ENCODE data around the gene SEC61G.

Gene SEC61G

DNA sequence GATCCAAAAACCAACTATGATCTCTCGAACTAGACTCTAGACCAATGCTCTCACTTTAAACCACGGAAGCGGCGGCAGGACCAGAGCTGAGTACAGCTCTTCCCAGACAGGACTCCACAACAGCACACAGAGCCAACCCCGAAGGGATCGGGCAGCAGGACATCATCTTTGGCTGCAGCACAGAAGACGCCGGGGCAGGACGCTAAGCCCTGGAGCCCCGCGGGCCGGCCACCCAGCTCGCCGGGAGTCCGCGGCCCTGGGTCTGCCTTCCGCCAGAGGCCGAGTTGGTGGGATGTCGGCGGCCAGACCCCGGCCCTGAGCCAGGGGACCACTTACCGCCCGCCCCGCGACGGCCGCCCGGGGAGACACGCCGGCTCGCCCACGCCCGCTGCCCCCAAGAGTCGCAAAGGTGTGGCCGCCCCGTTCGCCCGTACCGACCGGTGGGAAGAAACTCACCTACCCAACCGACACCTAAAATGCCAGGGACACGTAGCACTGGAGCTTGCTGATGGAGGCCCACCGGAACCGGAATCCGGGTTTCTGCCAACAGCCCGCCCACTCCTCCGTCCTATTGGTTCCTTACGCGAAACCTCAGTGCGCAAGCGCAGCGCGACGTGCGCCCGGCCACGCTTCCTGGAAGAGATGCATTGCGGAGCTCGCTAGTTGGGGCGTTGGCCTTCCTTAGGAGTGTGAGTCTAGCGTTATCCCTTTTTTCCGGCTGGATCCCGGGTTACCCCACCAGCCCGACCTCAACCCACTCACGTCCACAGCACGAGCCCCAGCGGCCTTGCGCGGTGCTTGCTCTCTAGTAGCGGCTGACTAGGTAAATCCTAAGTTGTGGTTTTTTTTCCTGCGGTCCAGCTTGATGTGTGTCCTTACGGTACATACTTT, at the start of gene SEC61G:
TSS of gene SEC61G (minus strand) at position 510 of the 891 bp plus-strand sequence. CDS start 1,623 bp downstream, outside the sequence.
- peak; percentile 99 for DNase-seq (ENCODE audit: low spot score)

DNA sequence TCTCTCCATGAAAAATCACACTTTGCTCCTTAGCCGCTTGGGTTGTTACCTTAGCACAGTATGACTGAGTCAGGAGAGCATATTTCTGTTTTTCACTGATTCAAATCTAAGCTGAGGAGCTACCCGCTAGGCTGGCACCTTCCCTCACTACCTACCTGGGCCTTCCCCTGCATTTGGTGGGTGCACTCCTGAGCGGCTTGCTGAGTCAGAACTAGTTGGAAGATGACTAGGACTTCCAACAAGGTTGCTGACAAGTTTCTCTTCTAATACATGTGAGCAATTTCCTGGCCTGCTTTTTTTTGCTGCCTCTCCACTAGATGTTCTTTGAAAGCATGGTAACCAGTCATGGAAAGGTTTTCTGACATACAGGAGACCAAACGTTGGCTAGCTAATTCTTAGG, 43.8 kb upstream of the SEC61G start:
- no peak for DNase-seq (ENCODE audit: low spot score)

DNA sequence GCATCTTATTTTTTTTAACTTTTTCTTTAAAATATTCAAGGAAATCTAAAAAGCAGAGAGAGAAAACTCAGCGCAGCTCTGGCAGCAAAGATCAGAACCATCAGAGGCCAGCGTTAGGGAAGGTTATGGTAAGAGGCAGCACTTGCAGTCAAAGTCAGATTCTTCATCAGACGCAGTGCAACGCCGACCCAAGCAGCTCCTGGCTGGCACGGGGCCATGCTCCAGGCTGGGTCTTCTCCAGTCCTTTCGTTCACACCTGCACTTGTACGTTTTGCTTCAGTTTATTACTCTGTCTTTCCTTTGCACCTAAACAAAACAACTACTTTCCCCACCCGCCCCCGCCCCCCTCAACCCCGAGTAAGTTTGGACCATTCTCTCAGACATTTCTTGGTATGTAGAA, 43.1 kb upstream of the SEC61G start:
- no peak for DNase-seq (ENCODE audit: low spot score)

DNA sequence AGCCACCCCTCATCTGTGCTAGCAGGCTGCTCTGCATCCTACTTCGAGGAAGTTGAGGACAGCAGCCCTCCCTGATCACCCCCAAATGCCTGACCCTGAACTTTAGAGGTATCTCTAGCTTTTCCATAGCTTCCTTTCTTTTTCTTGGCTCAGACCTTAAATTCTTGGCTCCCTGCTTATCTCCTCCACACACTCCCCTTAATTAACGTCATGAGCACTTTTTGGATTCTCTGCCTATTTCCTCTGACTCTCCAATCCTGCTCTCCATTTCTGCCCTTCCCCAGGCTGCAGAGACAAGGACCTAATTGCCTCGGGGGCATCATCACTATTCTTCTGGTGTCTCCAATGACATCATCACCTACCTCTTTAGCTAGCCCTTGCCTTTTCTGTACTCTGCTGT, 40.8 kb upstream of the SEC61G start:
- DNase-seq (ENCODE audit: low spot score): no peak

DNA sequence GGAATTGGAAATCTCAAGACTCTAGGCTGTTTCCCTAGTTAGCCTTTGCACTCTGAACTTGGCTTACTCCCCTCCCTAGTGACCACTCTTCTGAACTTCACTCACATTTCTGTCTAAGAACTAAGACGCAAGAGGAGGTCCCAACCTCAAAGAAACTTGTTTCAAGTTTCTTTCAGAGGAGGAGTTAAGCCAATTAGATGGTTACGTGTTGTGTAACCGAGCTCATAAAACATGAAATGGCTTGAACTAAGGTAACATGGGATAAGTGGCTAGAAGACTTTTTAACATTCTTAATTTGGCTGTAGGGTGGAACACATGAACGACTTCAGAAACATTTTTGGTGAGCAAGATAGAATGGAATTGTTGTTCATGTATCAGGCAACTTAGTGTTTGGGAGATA, 39.5 kb upstream of the SEC61G start:
- no peak for DNase-seq (ENCODE audit: low spot score)

DNA sequence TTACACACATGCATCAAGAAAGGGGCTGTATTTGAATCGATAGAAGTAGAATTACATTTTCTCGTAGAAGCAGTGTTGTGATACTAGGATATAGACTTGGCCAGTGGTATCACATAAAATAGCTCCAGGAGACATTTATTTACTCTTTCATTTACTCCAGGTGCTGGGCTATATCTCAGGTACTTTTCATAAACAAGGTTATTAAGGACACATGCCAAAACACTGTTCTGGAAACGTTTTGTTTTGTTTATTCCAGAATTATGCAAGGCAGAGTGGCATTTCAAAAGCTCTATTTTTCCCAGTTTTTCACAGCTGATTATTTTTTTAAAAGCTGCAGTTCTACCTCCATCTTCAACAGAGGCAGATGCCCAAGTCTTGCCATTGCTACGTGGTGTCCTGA, 37.8 kb upstream of the SEC61G start:
- no peak for DNase-seq (ENCODE audit: low spot score)

DNA sequence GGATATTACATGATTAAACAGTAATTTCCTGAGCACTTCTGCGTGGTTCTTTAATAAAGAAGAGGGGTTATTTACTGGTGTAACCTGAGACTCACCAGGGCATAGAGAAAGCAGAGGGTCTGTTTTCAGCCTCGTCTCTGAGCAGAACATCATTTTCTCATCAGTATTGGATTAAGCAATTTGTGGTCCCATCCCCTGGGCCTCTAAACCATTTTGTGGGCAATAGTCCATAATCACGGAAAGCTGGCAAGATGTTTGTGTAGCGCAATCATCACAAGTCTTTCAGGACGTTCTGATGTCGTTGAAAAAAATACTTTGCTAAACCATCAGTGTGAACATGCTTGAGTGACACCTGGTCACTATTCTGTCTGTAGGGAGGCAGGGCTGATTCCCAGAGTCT, 37.1 kb upstream of the SEC61G start:
- no peak for DNase-seq (ENCODE audit: low spot score)

DNA sequence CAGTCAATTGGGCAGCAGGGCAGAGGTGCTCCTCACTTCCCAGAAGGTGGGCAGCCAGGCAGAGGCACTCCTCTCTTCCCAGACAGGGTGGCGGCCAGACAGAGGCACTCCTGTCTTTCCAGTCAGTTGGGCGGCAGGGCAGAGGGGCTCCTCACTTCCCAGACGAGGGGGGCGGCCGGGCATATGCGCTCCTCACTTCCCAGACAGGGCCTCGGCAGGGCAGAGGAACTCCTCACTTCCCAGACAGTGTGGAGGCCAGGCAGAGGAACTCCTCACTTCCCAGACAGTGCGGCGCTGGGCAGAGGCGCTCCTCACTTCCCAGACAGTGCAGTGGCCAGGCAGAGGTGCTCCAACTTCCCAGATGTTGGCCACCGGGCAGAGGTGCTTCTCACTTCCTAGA, 33.4 kb upstream of the SEC61G start:
- DNase-seq (ENCODE audit: low spot score): no peak

DNA sequence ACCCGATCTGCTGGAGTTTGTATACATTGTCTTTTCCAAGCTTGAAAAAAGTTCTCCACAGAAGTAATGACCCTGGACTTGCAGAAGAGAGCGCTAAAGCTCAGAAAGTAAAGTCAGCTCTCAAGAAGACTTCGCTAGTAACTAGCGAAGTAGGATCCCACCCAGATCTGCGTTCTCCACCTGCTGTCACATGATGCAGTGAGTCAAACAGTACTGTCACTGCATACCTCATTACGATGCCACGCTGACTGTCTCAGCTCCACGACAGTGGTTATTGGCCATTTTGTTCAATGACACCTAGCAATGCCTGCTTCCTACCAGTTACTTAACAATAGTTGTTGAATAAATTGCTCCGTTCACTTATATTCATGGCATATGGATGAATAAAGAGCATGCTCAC, 29.7 kb upstream of the SEC61G start:
- DNase-seq (ENCODE audit: low spot score): peak; percentile 97

DNA sequence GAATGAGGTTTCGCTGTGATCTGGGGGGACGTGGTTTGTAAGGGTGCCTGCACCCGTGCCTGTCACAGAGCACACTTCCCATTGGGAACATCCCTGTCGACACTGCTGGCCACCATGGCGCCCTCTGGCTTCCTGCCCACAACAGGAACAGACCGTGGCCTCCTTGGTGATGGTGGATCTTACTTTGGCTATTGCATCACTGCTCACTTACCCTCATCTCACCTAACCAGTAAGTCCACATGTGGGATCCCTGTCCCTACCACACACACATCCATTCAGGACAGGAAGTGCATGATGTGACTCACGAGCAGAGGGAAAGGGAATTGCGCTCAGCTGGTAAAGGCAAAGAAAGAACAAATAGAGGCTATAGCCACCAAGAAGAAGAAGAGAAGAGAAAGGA, 26.2 kb upstream of the SEC61G start:
- no peak for DNase-seq (ENCODE audit: low spot score)

DNA sequence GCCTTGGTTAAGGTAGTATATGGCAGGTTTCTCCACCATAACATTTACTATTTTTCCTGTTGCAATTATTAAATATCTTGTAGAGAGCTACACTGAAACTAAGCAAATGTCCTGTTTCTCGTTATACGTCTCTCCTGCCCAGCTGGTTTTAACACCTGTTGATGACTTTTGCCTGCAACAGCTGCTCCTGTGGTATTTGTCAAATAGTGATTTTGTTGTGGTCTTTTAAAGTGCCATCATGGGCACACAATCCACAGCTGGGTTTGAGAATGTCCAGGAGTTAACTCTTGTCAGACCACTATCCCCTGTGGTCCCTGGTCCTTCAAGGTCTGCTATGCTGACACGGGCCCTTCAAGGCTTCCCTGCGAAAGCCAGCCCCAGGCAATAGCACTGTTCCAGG, 24.9 kb upstream of the SEC61G start:
- no peak for DNase-seq (ENCODE audit: low spot score)

DNA sequence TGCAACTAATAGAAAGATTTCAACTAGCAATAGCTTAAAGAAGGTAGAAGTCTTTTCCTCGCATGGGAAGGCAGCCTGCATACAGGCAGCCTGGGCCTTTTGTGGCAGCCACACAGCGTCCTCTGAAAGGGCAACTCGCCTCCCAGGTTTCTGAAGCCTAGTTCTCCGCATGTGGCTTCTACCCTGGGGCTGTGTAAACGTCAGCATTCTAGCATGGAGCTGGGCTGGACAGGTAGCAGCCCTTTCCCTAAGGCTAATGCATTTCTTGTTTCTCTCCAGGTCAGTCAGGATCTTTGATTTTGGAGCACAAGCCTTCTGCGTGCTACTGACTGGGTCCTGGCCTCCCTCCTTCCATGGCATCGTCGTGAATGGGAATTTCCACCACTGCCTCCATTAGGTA, 23.8 kb upstream of the SEC61G start:
- DNase-seq (ENCODE audit: low spot score): no peak

DNA sequence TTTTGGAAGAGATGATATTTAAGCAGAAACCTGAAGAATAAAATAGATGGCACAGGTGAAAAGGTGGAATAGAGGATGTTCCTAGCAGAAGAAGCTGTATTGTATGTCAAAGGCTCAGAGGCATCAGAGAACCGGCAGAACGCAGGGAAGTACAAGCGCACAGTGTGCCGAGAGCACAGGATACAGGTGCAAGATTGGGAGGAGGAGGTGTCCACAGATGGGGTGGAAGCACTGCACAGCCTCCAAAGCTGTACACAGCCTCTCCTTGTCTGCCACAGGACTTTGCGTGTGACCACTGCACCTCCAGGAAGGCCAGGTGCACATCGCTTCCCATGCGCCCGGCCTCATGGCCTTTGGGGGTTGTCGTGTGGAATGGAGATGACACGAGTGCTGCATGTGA, 23.3 kb upstream of the SEC61G start:
- no peak for DNase-seq (ENCODE audit: low spot score)

DNA sequence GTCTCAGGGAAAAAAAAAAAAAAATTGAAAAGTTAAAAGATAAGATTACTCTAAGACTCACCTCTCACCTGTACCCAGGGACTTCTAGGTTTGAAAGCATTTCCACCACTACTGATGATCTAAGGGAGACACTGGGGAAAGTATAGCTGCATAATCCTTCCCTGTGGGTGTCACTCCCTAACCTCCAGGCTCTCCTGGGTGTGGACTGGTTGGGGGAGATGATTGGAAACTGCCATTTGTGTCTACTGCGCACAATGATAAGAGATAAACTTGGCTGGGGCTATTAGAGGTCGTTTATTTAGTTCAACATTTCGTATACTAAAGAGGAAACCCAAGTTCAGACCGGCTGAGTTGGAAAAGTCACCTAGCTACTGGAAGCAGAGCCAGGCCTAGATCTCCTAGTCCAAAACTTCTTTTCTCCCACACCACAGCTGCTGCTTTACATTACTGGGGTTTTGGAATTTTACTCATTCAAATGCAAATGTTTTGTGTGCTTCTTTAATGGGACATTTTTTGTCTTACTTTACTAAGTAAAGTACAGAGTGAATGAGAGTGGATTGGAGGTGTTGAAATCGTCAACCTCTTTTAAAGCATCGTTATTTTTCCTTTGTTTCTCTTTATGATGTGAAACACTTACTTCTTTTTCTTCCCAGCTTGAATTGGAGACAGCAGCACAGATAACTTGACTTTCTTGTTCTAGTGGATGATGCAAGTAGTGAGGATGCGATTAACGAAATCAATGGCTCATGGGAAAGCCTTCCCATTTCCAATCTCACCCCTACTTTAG, 22.3 kb upstream of the SEC61G start:
- DNase-seq (ENCODE audit: low spot score): no peak

DNA sequence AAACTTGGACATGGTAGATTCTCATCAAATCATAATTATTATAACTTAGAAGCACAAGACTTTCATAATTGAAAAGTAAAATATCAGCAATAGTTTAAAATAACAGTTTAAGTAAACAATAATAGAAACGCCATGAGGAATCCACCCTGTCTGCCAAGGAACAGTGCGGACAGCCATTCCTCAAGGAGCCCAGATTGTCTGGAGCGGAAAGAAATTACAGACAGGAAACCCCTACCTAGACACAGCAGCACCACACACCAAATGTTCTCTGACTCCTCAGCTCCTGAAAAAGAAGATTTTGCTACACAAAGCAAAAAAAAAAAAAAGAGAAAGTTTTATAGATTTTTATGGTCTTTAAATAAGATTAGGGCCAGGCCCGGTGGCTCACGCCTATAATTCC, 21.5 kb upstream of the SEC61G start:
- no peak for DNase-seq (ENCODE audit: low spot score)

DNA sequence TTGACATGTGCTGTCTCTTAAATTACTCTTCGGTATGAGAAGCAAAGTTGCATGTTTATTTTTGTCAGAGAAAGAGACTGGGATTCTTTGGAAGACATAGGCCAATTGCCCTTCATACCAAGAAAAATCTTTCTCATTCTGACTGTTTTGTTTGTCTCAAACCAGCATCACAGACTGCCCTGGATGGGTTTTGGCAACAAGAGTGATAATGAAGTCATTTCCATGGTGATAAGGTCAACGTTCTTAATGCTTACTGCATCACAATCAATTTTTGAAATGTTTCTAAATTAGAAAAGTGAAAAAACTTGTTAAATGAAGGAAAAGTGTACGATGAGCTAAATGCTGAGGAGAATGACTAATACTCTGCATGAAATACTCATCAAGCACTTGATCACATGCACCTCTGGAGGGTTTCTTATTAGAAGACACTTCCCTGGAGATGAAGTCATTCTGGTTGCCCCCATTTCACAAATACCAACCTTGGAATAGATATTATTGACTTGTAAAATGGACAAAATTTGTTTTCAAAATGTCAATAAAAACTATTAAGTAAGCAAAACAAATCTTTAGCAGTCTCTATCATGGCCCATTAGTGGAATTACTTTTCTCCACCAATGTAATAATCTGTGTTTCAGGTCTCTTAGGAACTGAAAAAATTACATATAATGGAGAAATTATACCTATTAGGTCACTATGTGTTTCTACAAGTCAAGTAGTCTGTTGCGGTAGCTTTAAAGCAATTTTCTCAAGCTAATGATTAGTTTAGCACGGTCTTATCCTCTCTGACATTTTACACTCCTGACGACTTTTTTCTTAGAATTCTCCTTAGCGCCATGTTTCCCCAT, 19.9 kb upstream of the SEC61G start:
- no peak for DNase-seq (ENCODE audit: low spot score)

DNA sequence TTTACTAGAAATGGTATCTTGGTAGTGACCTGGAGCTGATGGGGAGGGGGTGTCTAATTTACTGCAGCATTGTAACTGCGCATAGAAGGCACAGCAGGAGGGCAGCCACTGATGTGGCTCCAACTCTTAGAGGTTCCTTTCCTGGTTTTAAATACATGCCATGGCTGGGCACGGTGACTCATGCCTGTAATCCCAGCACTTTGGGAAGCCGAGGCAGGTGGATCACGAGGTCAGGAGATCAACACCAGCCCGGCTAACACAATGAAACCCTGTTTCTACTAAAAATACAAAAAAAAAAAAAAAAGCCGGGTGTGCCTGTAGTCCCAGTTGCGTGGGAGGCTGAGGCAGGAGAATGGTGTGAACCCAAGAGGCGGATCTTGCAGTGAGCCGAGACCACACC, 19.2 kb upstream of the SEC61G start:
- DNase-seq (ENCODE audit: low spot score): no peak

DNA sequence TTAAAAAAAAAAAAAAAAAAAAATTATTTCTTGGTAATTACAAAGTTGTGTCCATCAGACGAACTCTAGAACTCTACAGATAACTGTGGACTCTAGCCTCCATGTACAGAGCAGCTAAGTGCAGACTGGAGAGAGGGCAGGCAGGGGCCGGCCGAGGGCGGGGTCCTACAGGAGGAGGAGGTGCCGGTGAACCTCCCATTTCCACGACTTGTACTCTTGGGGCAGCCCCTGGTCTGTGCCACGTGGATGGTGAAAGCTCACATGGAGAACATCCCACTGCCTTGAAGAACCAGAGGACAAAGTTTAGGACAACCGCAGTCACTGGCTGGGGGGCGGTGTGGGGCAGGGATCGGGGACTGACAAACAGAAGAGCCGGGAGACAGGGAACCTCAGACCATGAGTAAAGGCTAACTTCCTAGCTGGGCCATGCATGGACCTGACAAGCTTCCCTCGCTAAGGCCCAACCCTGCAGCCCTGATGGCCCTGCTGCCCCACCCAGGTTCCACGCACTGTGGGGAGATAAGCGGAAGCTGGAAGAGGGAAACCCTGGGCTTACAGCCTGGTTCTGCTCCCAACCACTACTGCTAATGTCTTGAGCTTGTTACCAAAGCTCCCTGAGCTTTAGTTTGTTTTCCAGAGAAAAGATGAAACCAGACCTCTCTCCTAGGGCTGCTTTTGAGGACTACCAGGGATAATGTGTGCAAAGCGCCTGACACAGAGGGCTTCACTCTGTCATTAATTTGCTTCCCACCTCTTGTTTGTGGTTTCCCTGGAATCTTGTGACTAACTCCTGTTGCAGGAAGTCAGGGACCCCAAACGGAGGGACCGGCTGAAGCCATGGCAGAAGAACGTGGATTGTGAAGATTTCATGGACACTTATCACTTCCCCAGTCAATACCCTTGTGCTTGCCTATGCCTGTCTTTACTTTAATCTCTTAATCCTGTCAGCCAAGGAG, 16.1 kb upstream of the SEC61G start:
- DNase-seq (ENCODE audit: low spot score): no peak

DNA sequence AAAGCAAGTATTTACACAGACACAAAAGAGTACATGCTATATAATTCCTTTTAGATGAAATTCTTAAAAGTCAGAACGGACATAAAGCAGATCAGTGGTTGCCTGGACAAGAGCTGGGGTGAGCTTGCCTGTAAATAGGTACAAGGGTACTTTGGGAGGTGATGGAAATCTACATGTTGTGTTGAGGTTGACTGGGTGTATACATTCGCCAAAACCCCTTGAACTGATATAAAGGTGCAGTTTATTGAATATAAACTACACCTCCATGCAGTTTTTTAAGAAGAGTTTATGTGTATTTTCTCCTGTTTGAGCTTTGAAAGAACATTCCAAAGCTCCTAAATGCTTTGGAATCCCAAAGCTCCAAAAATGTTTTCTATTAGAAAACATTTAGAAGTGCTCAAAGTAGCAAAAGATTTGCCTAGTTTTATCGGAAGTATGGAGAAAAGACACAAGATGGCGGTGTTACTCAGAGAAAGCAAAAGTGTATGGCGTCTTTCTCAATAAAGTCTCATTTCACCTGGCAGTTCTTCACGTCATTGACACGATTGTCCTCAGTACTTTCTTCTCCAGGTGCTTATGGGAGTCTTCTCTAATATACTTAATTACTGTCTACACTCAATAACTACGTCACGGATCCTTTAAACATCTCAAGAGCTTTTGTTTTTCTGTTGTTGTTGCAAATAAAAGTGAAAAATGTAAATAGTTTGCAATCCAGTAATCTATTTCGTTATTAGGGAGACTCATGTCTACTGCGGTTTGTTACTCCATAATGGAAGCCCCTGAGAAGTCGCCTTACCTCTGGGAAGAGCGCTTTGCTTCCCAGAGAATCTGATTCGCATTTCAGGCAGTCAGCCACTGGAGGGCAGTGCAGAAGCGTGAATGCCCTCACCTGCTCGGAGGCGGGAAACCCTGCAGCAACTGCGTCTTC, 14.7 kb upstream of the SEC61G start:
- peak; percentile 93 for DNase-seq (ENCODE audit: low spot score)

DNA sequence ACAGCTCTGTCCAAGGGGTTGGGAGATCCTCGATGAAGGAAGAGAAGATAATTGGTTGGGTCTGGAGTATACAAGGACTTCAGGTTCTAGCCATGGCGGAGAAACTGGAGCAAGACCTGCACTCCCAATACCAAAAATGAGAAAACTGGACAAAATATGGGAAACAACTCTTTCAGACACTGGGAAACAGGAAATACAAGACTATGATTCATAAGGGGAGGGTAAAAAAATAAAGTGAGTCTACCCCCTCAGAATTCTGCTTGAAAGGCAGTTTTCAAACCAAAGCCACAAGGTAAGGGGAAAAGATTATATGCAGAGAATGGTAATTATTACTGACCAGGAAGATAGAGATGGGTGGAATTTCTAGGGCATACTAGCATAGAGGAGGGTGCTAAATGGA, 10.2 kb upstream of the SEC61G start:
- no peak for DNase-seq (ENCODE audit: low spot score)
